GM19023 (cell line): ENCODE data around the gene FEV.

Source experiments
- ATAC-seq: cut with Tn5 transposase; IDR thresholded peaks from one replicate; pipeline ENCODE4 v1.9.1; 2021; ENCODE audit warnings: mild to moderate bottlenecking, moderate library complexity; ENCODE audit not compliant: unreplicated experiment

FEV gene

GRCh38 chr2:219017201-219017931, 32.4 kb upstream of the FEV start:
- ATAC-seq = no peak

DNA sequence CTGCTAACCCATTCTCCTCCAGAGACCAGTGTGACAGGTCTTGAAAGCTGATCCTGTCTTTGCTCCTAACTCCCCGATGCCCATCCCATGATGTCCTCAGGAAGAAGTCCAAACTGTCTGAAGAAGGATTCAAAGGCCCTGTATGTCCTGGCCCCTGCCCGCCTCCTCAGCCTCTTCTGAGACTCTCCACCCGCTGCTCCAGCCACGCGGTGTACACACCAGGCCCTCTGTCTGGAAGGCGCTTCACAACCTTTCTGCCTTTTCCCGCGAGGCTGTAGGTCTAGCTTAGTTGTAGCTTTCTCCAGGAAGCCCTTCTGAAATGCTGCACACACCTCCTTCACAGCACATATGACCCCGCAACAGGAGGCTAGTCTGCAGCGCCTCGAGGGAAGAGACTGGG, 31.7 kb upstream of the FEV start:
- no peak for ATAC-seq

GRCh38 chr2:219010873-219011272, 25.9 kb upstream of the FEV start:
- ATAC-seq = no peak

- ATAC-seq = no peak
These were observed 25.3 kb upstream of the FEV start for GRCh38 chr2:219010162-219010756.

- ATAC-seq = no peak
These were observed 24.3 kb upstream of the FEV start for GRCh38 chr2:219009294-219009693.

DNA sequence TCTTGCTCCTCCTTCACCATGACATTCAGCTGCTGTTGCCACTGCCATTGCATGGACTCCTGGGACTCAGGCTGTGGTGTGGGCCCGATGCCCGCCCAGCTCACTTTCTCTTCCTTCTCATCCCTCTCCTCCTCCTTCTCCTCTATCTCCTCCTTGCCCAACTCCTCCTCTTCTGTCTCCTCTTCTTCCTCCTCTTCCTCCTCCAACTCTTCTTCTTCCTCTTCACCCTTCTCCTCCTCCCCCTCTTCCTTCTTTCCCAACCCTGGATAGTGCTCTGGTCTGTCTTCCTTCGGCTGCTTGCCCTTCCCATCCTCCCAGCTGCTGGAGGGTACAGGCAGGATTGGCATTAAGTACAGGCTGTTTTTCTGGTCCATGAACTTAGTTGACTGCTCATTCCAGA, 19.0 kb upstream of the FEV start:
- ATAC-seq = no peak

DNA sequence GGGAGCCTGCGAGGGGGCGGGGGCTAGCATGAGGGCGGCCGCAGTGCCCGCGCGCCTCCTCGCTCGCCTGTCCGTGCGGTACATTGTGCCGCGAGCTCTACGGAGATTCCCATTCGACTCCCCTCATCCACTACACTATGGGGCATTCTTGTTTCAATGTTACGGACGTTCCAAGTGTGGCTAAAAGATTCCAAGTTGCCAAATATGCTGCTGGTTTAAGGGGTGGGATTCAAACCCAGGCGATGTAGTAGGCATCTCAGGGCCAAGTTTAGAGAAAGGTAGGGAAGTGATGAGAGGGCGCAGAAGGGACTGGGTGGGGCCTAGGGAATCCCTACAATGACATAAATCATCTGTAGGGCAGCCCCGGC, 18.3 kb upstream of the FEV start:
- no peak for ATAC-seq

- ATAC-seq = no peak
These were observed 17.6 kb upstream of the FEV start for GRCh38 chr2:219002395-219003266.

- ATAC-seq = no peak
These were observed 16.8 kb upstream of the FEV start for GRCh38 chr2:219001577-219002394.

DNA sequence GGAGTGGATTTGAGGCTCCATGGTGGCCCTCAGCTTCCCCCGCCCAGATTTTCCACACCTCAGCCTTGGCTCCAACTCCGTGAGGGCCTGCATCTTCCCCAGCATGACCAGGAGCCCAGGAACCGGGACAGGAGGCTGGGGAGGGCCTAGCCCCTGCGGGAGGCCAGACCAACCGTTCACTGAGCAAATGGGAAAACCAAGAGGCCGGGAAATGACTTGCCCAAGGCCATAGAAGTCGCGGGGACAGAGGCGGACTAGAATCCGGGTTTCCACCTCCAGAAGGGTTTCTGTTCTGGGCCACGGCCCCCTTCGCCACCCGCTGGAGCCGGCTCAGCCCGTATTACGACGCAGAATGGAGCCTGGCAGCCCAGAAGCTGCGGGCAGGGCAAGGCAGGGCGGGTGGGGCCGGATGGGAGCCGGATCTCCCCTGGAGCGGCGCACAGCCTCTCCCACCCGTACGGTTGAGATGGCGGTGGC, 16.2 kb upstream of the FEV start:
- ATAC-seq = no peak

DNA sequence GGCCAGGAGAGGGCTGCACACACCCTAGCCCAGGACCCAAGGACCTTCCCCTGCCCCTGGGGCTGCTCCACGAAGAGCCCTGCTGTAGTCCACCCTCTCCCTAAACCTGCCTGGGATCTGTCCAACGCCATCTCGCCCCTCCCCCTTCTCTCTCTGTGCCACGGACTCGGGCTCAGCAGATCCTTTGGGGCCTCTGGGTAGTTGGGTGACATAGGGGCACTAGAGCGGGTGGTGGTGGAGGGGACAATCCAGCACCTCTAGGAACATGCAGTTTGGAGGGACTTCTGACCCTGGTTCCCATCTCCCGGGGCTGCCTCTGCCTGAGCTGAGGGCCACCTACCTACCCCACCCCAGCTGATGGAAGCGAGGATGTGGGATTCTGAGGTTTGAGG, 15.6 kb upstream of the FEV start:
- ATAC-seq = no peak

GRCh38 chr2:218999881-219000568, 15.0 kb upstream of the FEV start:
- ATAC-seq = no peak

GRCh38 chr2:218999021-218999880, 14.3 kb upstream of the FEV start:
- no peak for ATAC-seq

DNA sequence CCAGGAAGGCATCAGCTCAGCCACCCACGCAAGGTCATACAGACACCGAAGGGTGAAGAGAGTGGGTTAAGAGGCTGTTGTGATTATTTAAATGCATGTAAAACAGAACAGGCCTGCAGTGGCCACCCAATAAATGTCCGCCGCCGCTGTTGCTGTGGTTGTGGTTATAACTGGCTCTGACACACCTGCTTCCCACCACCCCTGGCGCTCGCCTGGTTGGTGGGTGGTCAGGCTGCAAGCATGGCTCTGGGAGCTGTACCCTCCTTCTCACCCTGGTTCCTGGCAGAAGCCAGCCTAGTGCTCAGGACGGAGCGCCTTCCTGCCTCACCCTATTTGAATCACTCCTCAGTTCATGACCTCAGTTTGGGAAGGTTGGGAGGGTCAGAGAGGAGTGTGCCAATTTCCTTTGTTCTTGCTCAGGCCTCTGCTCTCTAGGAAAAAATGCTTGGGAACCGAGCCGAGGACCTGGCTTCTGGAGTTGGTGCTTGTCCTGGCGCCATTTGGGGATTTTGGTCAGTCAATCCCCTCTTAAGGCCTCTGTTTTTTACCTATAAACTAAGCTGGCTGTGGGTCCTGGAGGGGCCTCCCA, 13.5 kb upstream of the FEV start:
- ATAC-seq = no peak

GRCh38 chr2:218997731-218998130, 12.7 kb upstream of the FEV start:
- no peak for ATAC-seq

GRCh38 chr2:218996937-218997336, 12.0 kb upstream of the FEV start:
- ATAC-seq = no peak

- ATAC-seq = peak; percentile 55
These were observed 11.2 kb upstream of the FEV start for GRCh38 chr2:218995972-218996711.

- ATAC-seq = no peak
These were observed 10.6 kb upstream of the FEV start for GRCh38 chr2:218995561-218995960.
